ENCODE measurements around the gene FBLN5. TPM values are rescaled to one million over a fixed set of nuclear protein-coding genes. Genes with fewer than 3 reads are reported as not detected.
A peak's percentile ranks its signal among the peaks of the same experiment; 100 is the strongest.

FBLN5 gene
- total RNA-seq, 1 experiment from 2014 or later: 3.3 TPM

- no peaks in the 10 kb centered on the region for H3K9me2 ChIP-seq (ENCODE audit: insufficient read depth)
- POLR2A ChIA-PET: no interaction called here
- H3K9me3 ChIP-seq (ENCODE audit: control insufficient read depth in 1 of 2, insufficient read depth in 1 of 2, low read depth in 1 of 2, low read length in 2 of 2): no peaks in the 10 kb centered on the region
- H3K27ac ChIP-seq (ENCODE audit: low read depth, low read length): no peak overlapping the region
- no peak for ATAC-seq
- H3K79me2 ChIP-seq (ENCODE audit: insufficient read depth, low read length): no peaks in the 10 kb centered on the region
- H3K36me3 ChIP-seq (ENCODE audit: control insufficient read depth in 1 of 2, insufficient read depth in 2 of 2, low read length in 2 of 2): no peaks in the 10 kb centered on the region
- H3K4me2 ChIP-seq (ENCODE audit: low read length): no peak overlapping the region
- RAD21 ChIA-PET (ENCODE audit: low non-redundant PET in 1 of 2, low total read pairs in 2 of 2, uncharacterized antibody in 2 of 2, unreplicated experiment in 2 of 2): no interaction called here
- no peaks in the 10 kb centered on the region for H3K27me3 ChIP-seq (ENCODE audit: insufficient read depth, low read length)
- CTCF ChIA-PET: no interaction called here
- no peak overlapping the region for H3K9ac ChIP-seq (ENCODE audit: low read length)
- no TSS peak for BruUV-seq (replicated peaks)
- TF ChIP-seq MAX (IDR thresholded peaks at IDR 0.05) (no peak), EZH2 (IDR thresholded peaks at IDR 0.05) (no peak), POLR2AphosphoS5 (IDR thresholded peaks at IDR 0.05; ENCODE audit: low read depth, low read length) (no peak), SRF (IDR thresholded peaks at IDR 0.05; ENCODE audit: low read depth) (no peak), RAD21 (IDR thresholded peaks at IDR 0.05; ENCODE audit: low read depth) (peak; percentile 16; the same call in 1 of the 2 replicates), TCF7L2 (IDR thresholded peaks at IDR 0.05; ENCODE audit: borderline replicate concordance, extremely low read depth, insufficient read depth, insufficient read length) (no peak)
- DNase-seq (ENCODE audit: low read depth, low spot score): no peak
- intact Hi-C loops (cut with micrococcal nuclease): no loop called here
- peaks cover 0 to 7% of the 10 kb centered on the region in 2 experiments; a peak in 1 of 4 replicates for H3K4me1 ChIP-seq (ENCODE audit: control insufficient read depth in 1 of 2, insufficient read depth in 2 of 2, low read length in 2 of 2)
- no peaks in the 10 kb centered on the region for H4K20me1 ChIP-seq (ENCODE audit: insufficient read depth)
- no peak overlapping the region for H2AFZ ChIP-seq (ENCODE audit: low read depth, low read length, poor library complexity, severe bottlenecking)
- no peak overlapping the region for H3K4me3 ChIP-seq (replicated peaks in 1 of 2; ENCODE audit: low read depth in 1 of 2, low read length in 2 of 2)
Measured at GRCh38 chr14:91884664-91885063, 62.8 kb downstream of the FBLN5 start.

- H3K36me3 ChIP-seq (ENCODE audit: control insufficient read depth in 1 of 2, insufficient read depth in 2 of 2, low read length in 2 of 2): no peaks in the 10 kb centered on the region
- H3K4me2 ChIP-seq (ENCODE audit: low read length): no peak overlapping the region
- H3K9me3 ChIP-seq (ENCODE audit: control insufficient read depth in 1 of 2, insufficient read depth in 1 of 2, low read depth in 1 of 2, low read length in 2 of 2): no peaks in the 10 kb centered on the region
- BruUV-seq (replicated peaks): no TSS peak
- H3K27ac ChIP-seq (ENCODE audit: low read depth, low read length): no peak overlapping the region
- DNase-seq (ENCODE audit: low read depth, low spot score) (no peak), ATAC-seq (no peak)
- H3K4me3 ChIP-seq (replicated peaks in 1 of 2; ENCODE audit: low read depth in 1 of 2, low read length in 2 of 2): no peak overlapping the region
- intact Hi-C loops (cut with micrococcal nuclease): no loop called here
- H3K79me2 ChIP-seq (ENCODE audit: insufficient read depth, low read length): no peaks in the 10 kb centered on the region
- no peak overlapping the region for H2AFZ ChIP-seq (ENCODE audit: low read depth, low read length, poor library complexity, severe bottlenecking)
- ChIA-PET POLR2A (no interaction called here), RAD21 (ENCODE audit: low non-redundant PET in 1 of 2, low total read pairs in 2 of 2, uncharacterized antibody in 2 of 2, unreplicated experiment in 2 of 2) (no interaction called here), CTCF (no interaction called here)
- no peaks in the 10 kb centered on the region for H3K27me3 ChIP-seq (ENCODE audit: insufficient read depth, low read length)
- peaks cover 0 to 7% of the 10 kb centered on the region in 2 experiments; a peak in 1 of 4 replicates for H3K4me1 ChIP-seq (ENCODE audit: control insufficient read depth in 1 of 2, insufficient read depth in 2 of 2, low read length in 2 of 2)
- no peaks in the 10 kb centered on the region for H3K9me2 ChIP-seq (ENCODE audit: insufficient read depth)
- H3K9ac ChIP-seq (ENCODE audit: low read length): no peak overlapping the region
- H4K20me1 ChIP-seq (ENCODE audit: insufficient read depth): no peaks in the 10 kb centered on the region
- TF ChIP-seq RAD21 (IDR thresholded peaks at IDR 0.05; ENCODE audit: low read depth) (no peak), TCF7L2 (IDR thresholded peaks at IDR 0.05; ENCODE audit: borderline replicate concordance, extremely low read depth, insufficient read depth, insufficient read length) (no peak), POLR2AphosphoS5 (IDR thresholded peaks at IDR 0.05; ENCODE audit: low read depth, low read length) (no peak), CTCF (IDR thresholded peaks at IDR 0.05 in 2 of 3, conservative IDR thresholded peaks at IDR 0.05 in 1 of 3; ENCODE audit: borderline replicate concordance in 1 of 3, insufficient read depth in 1 of 3, low read depth in 2 of 3, low read length in 2 of 3) (no peak), ATF3 (IDR thresholded peaks at IDR 0.05) (no peak), ZFX (IDR thresholded peaks at IDR 0.05) (no peak), EZH2phosphoT487 (IDR thresholded peaks at IDR 0.05; ENCODE audit: borderline replicate concordance) (no peak), ZBTB33 (IDR thresholded peaks at IDR 0.05; ENCODE audit: extremely low read depth, insufficient replicate concordance, low read length) (no peak), YY1 (IDR thresholded peaks at IDR 0.05; ENCODE audit: extremely low read depth, insufficient replicate concordance, low read depth, low read length) (no peak), CBX3 (IDR thresholded peaks at IDR 0.05; ENCODE audit: low read depth) (no peak), EZH2 (IDR thresholded peaks at IDR 0.05) (no peak), ELF1 (IDR thresholded peaks at IDR 0.05; ENCODE audit: borderline replicate concordance, low read depth) (no peak), JUND (IDR thresholded peaks at IDR 0.05) (no peak), FOSL1 (IDR thresholded peaks at IDR 0.05; ENCODE audit: low read depth) (no peak), EGR1 (IDR thresholded peaks at IDR 0.05; ENCODE audit: low read depth) (no peak)
Measured at GRCh38 chr14:91883753-91884152, 63.7 kb downstream of the FBLN5 start.
